Activated CD4-positive, CD25-positive, alpha-beta regulatory T cell treated with anti-CD3 and anti-CD28 coated beads, Interleukin-2, amount 50 U/mL, for 72 hours (primary cell): ENCODE data around the gene ABCC5.
"Not testable (repeated sequence)": the region's sequence is repeated elsewhere in the genome, so short reads cannot be mapped to it uniquely, and the experiment has no call there.

Experiments used
- DNase-seq: peaks from one replicate; pipeline ENCODE4 v3.0.0; 2021

The ABCC5 gene

GRCh38 chr3:183884097-183884426 is 133.6 kb downstream of the ABCC5 start:
- DNase-seq = no peak

GRCh38 chr3:183883291-183884096 is 134.2 kb downstream of the ABCC5 start:
- no peak for DNase-seq

- DNase-seq = no peak
These were observed 137.6 kb downstream of the ABCC5 start for GRCh38 chr3:183880121-183880520.

GRCh38 chr3:183879243-183879642 is 138.4 kb downstream of the ABCC5 start:
- no peak for DNase-seq

GRCh38 chr3:183878071-183878470 is 139.6 kb downstream of the ABCC5 start:
- DNase-seq = no peak

GRCh38 chr3:183877227-183877626 is 140.5 kb downstream of the ABCC5 start:
- not testable (repeated sequence) for DNase-seq

GRCh38 chr3:183875411-183875810 is 142.3 kb downstream of the ABCC5 start:
- DNase-seq = no peak

- DNase-seq = no peak
These were observed 143.8 kb downstream of the ABCC5 start for GRCh38 chr3:183873914-183874313.

- no peak for DNase-seq
These were observed 146.1 kb downstream of the ABCC5 start for GRCh38 chr3:183871541-183871940.

- DNase-seq = no peak
These were observed 147.1 kb downstream of the ABCC5 start for GRCh38 chr3:183870563-183870962.
